Measurements from ENCODE around the gene DPP7. TPM values are rescaled to one million over a fixed set of nuclear protein-coding genes. Genes with fewer than 3 reads are reported as not detected.

The DPP7 gene
- total RNA-seq, 2 experiments from 2014 or later = 344 to 349 TPM

- POLR2A ChIA-PET = no interaction called here
- Mint-ChIP-seq H3K4me1 (ENCODE audit: low read depth) (peaks cover 1% of the 10 kb centered on the region), H3K27me3 (peaks cover 26% of the 10 kb centered on the region), H3K4me3 (no peak overlapping the region), H3K36me3 (ENCODE audit: low read depth) (no peaks in the 10 kb centered on the region), H3K9me3 (no peaks in the 10 kb centered on the region), H3K27ac (no peak overlapping the region)
- H3K27me3 ChIP-seq (ENCODE audit: control insufficient read depth in 1 of 2, insufficient read depth in 2 of 2, low read length in 2 of 2) = peaks cover 12 to 27% of the 10 kb centered on the region in 2 experiments
- intact Hi-C loops (cut with DNase I, micrococcal nuclease) = no loop called here
- H3K4me3 ChIP-seq (ENCODE audit: low read length) = no peak overlapping the region
- CTCF ChIA-PET = no interaction called here
- no peak overlapping the region for H3K27ac ChIP-seq (ENCODE audit: low read depth in 1 of 2, low read length in 2 of 2)
- H3K4me1 ChIP-seq (ENCODE audit: insufficient read depth, low read length) = peaks cover 25% of the 10 kb centered on the region
- DNase-seq (no peak), ATAC-seq (ENCODE audit: poor library complexity) (no peak)
- H3K9me3 ChIP-seq (ENCODE audit: control insufficient read depth in 1 of 2, insufficient read depth in 1 of 2, low read length in 2 of 2) = peaks cover 0 to 28% of the 10 kb centered on the region in 2 experiments
- TF ChIP-seq CTCF (IDR thresholded peaks at IDR 0.05) = no peak
- no peaks in the 10 kb centered on the region for H3K36me3 ChIP-seq (ENCODE audit: insufficient read depth, low read length)
Observed at GRCh38 chr9:137152844-137153405, 38.4 kb upstream of the DPP7 start.

DNA sequence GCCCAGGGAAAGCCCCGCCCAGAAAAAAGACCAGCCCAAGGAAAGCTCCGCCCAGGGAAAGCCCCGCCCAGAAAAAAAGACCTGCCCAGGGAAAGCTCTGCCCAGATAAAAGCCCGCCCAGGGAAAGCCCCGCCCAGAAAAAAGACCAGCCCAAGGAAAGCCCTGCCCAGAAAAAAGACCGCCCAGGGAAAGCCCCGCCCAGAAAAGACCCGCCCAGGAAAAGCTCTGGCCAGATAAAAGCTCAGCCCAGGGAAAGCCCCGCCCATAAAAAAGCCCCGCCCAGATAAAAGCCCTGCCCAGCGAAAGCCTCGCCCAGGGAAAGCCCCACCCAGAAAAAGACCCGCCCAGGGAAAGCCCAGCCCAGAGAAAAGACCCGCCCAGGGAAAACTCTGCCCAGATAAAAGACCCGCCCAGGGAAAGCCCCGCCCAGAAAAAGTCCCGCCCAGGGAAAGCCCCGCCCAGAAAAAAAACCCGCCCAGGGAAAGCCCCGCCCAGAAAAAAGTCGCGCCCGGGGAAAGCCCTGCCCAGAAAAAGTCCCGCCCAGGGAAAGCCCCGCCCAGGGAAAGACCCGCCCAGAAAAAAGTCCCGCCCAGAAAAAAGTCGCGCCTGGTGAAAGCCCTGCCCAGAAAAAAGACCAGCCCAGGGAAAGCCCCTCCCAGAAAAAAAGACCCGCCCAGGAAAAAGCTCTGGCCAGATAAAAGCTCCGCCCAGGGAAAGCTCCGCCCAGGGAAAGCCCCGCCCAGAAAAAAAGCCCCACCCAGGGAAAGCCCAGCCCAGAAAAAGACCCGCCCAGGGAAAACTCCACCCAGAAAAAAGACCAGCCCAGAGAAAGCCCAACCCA, 36.3 kb upstream of the DPP7 start:
- no peak overlapping the region for H3K4me3 Mint-ChIP-seq
- no peaks in the 10 kb centered on the region for H3K36me3 ChIP-seq (ENCODE audit: insufficient read depth, low read length)
- CTCF ChIA-PET = interaction anchor here (0.7 kb wide), 1 partner anchor 50 kb away, joined by 4 read pairs; the partner anchor contains the start of gene TPRN
- H3K27ac Mint-ChIP-seq = no peak overlapping the region
- peak in 2 of 14 experiments; percentile 70 to 75 for DNase-seq
- peaks cover 15% of the 10 kb centered on the region for H3K27me3 Mint-ChIP-seq
- H3K27ac ChIP-seq (ENCODE audit: low read depth in 1 of 2, low read length in 2 of 2) = no peak overlapping the region
- H3K4me1 ChIP-seq (ENCODE audit: insufficient read depth, low read length) = peaks cover 5% of the 10 kb centered on the region
- peaks cover 9 to 10% of the 10 kb centered on the region in 2 experiments for H3K27me3 ChIP-seq (ENCODE audit: control insufficient read depth in 1 of 2, insufficient read depth in 2 of 2, low read length in 2 of 2)
- POLR2A ChIA-PET = interaction anchor here (0.9 kb wide), 1 partner anchor 21 kb away, joined by 3 read pairs; no protein-coding TSS in a partner anchor
- H3K9me3 ChIP-seq (ENCODE audit: control insufficient read depth in 1 of 2, insufficient read depth in 1 of 2, low read length in 2 of 2) = peaks cover 0 to 11% of the 10 kb centered on the region in 2 experiments
- intact Hi-C loops (cut with DNase I, micrococcal nuclease) = no loop called here
- no peaks in the 10 kb centered on the region for H3K4me1 Mint-ChIP-seq (ENCODE audit: low read depth)
- TF ChIP-seq CTCF (IDR thresholded peaks at IDR 0.05) = no peak
- H3K9me3 Mint-ChIP-seq = no peaks in the 10 kb centered on the region
- H3K36me3 Mint-ChIP-seq (ENCODE audit: low read depth) = no peaks in the 10 kb centered on the region
- ATAC-seq (ENCODE audit: poor library complexity) = no peak
- no peak overlapping the region for H3K4me3 ChIP-seq (ENCODE audit: low read length)

DNA sequence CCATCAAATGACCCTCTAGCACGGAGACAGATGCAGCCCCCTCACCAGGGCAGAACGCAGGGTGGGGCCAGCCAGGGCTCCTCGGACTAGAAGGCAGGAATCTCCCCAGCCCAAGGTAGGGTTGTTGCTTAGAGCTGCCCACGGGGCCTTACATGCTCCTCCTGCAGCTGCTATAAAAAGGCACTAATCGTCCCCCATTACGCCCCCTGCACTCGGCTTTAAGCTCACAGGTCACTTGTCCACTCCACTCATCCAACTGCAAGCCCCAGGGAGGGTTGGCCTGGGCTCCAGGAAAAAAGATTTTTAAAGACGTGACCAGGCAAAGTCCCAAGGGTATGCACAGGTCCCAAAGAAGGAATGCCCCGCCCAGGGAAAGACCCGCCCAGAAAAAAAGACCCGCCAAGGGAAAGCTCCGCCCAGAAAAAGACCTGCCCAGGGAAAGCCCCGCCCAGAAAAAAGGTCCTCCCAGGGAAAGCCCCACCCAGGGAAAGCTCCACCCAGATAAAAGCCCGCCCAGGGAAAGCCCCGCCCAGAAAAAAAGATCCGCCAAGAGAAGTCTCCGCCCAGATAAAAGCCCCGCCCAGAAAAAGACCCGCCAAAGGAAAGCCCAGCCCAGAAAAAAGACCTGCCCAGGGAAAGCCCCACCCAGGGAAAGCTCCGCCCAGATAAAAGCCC, 35.5 kb upstream of the DPP7 start:
- H3K9me3 ChIP-seq (ENCODE audit: control insufficient read depth in 1 of 2, insufficient read depth in 1 of 2, low read length in 2 of 2) = peaks cover 0 to 11% of the 10 kb centered on the region in 2 experiments
- H3K4me1 ChIP-seq (ENCODE audit: insufficient read depth, low read length) = peaks cover 5% of the 10 kb centered on the region
- H3K4me3 ChIP-seq (ENCODE audit: low read length) = no peak overlapping the region
- H3K27ac Mint-ChIP-seq = no peak overlapping the region
- no peaks in the 10 kb centered on the region for H3K36me3 ChIP-seq (ENCODE audit: insufficient read depth, low read length)
- peaks cover 4 to 7% of the 10 kb centered on the region in 2 experiments for H3K27me3 ChIP-seq (ENCODE audit: control insufficient read depth in 1 of 2, insufficient read depth in 2 of 2, low read length in 2 of 2)
- no peaks in the 10 kb centered on the region for H3K9me3 Mint-ChIP-seq
- H3K27me3 Mint-ChIP-seq = peaks cover 10% of the 10 kb centered on the region
- intact Hi-C loops (cut with DNase I, micrococcal nuclease) = no loop called here
- ATAC-seq (ENCODE audit: poor library complexity) = no peak
- CTCF ChIA-PET = no interaction called here
- no peaks in the 10 kb centered on the region for H3K4me1 Mint-ChIP-seq (ENCODE audit: low read depth)
- no peak for TF ChIP-seq CTCF (IDR thresholded peaks at IDR 0.05)
- POLR2A ChIA-PET = interaction anchor here (0.9 kb wide), 1 partner anchor 21 kb away, joined by 3 read pairs; no protein-coding TSS in a partner anchor
- no peak overlapping the region for H3K27ac ChIP-seq (ENCODE audit: low read depth in 1 of 2, low read length in 2 of 2)
- no peak overlapping the region for H3K4me3 Mint-ChIP-seq
- no peaks in the 10 kb centered on the region for H3K36me3 Mint-ChIP-seq (ENCODE audit: low read depth)
- DNase-seq = peak in 2 of 14 experiments; percentile 32 to 50

Measured in CD4-positive, alpha-beta T cell (primary cell).